K562 (cell line): ENCODE data around the gene C6orf15. TPM values are rescaled to one million over a fixed set of nuclear protein-coding genes. Genes with fewer than 3 reads are reported as not detected.

ENCODE experiments used
- CCNT2 ChIP-seq: IDR thresholded peaks from 2 replicates; pipeline ENCODE4 v1.6.1; 2011; ENCODE audit warnings: borderline replicate concordance, low read depth, mild to moderate bottlenecking, moderate library complexity, mixed read lengths, low read length; ENCODE audit not compliant: insufficient read length; ENCODE audit errors: extremely low read depth
- ETV1 ChIP-seq: fragments of 450-650 bp; conservative IDR thresholded peaks from 2 replicates; pipeline ENCODE4 v1.6.1; 2016; ENCODE audit warnings: missing genetic modification characterization, control low read depth, low read depth, missing compliant biosample characterization
- MCM2 ChIP-seq: fragments of 450-650 bp; IDR thresholded peaks from 2 replicates; pipeline ENCODE4 v1.6.1; 2017; ENCODE audit warnings: low read depth, mild to moderate bottlenecking
- SMC3 ChIP-seq: conservative IDR thresholded peaks from 2 replicates; pipeline ENCODE4 v1.6.1; 2011; ENCODE audit warnings: low read depth, low read length, improper control_type of control experiment; ENCODE audit not compliant: insufficient read depth
- TEAD4 ChIP-seq, 2 experiments: sonication (generic) in 1 of 2; formaldehyde crosslinking in 1 of 2; IDR thresholded peaks; 2 replicates each; pipeline versions ENCODE4 v1.6.1 to v1.8.0; 2012 to 2022; ENCODE audit warnings: borderline replicate concordance in 1 of 2, inconsistent platforms in 1 of 2, low read length in 1 of 2, mild to moderate bottlenecking in 1 of 2, missing genetic modification reagents in 1 of 2
- ZNF77 ChIP-seq: fragments of 250-450 bp; sonication (Bioruptor Pico); IDR thresholded peaks from 2 replicates; pipeline ENCODE4 v1.5.0; 2020
- polyA plus RNA-seq, 8 experiments: library from polyadenylated mRNA; depleted of rRNA in 4 of 8; stranded (reverse) in 5 of 8; unstranded in 3 of 8; fragments of >200 nt; fragmentation: Nextera tagmentation in 2 of 8; fragmentation: Illumina TruSeq in 1 of 8; extraction: Ambion mirVana in 2 of 8; extraction: Trizol in 1 of 8; gene quantifications; 2 replicates each; pipeline versions ENCODE4 v1.2.1 to v1.2.3, GENCODE V29; 2011 to 2014; ENCODE audit warnings: inconsistent platforms in 1 of 8, missing spikeins in 1 of 8
- total RNA-seq, 7 experiments: library from RNA; depleted of rRNA in 6 of 7; stranded (reverse); fragments of >200 nt in 6 of 7; fragmentation: Illumina TruSeq in 2 of 7; extraction: Trizol in 2 of 7; gene quantifications; 2 replicates each; pipeline versions ENCODE4 v1.2.1 to v1.2.3, GENCODE V29; 2011 to 2021; ENCODE audit warnings: low replicate concordance in 1 of 7
- TF ChIP-seq, protein P1 (sequence below): fragments of 450-650 bp; IDR thresholded peaks from 2 replicates; pipeline ENCODE4 v1.6.1; 2016
- TF ChIP-seq, protein P2 (sequence below): fragments of 250-450 bp; sonication (Bioruptor Pico); IDR thresholded peaks from 2 replicates; pipeline ENCODE4 v1.8.0; 2022; ENCODE audit warnings: moderate library complexity, mild to moderate bottlenecking, inconsistent platforms
- TF ChIP-seq, protein P3 (sequence below): fragments of 450-650 bp; conservative IDR thresholded peaks from 2 replicates; pipeline ENCODE4 v1.6.1; 2016; ENCODE audit warnings: missing genetic modification characterization, low read depth, mild to moderate bottlenecking, control low read depth, missing compliant biosample characterization
- TF ChIP-seq, protein P4 (sequence below): sonication (generic); formaldehyde crosslinking; IDR thresholded peaks from 2 replicates; pipeline ENCODE4 v1.8.1; 2023; ENCODE audit warnings: mild to moderate bottlenecking, missing genetic modification reagents
- TF ChIP-seq, protein P5 (sequence below): sonication (generic); formaldehyde crosslinking; IDR thresholded peaks from 2 replicates; pipeline ENCODE4 v1.8.0; 2022; ENCODE audit warnings: missing genetic modification reagents, mild to moderate bottlenecking, borderline replicate concordance
- TF ChIP-seq, protein P6 (sequence below): sonication (generic); formaldehyde crosslinking; IDR thresholded peaks from 2 replicates; pipeline ENCODE4 v1.4.0; 2020; ENCODE audit warnings: mild to moderate bottlenecking, missing genetic modification reagents
- TF ChIP-seq, protein P7 (sequence below), 2 experiments: IDR thresholded peaks; 2 replicates each; pipeline ENCODE4 v1.6.1; 2012; ENCODE audit warnings: improper control_type of control experiment in 2 of 2, low read depth in 2 of 2, low read length in 2 of 2, borderline replicate concordance in 1 of 2

C6orf15 gene
- total and polyA plus RNA-seq, 9 of the 15 experiments (the other 6 are each of a cell fraction or from before 2014, with no cell fraction given), result not detected

DNA sequence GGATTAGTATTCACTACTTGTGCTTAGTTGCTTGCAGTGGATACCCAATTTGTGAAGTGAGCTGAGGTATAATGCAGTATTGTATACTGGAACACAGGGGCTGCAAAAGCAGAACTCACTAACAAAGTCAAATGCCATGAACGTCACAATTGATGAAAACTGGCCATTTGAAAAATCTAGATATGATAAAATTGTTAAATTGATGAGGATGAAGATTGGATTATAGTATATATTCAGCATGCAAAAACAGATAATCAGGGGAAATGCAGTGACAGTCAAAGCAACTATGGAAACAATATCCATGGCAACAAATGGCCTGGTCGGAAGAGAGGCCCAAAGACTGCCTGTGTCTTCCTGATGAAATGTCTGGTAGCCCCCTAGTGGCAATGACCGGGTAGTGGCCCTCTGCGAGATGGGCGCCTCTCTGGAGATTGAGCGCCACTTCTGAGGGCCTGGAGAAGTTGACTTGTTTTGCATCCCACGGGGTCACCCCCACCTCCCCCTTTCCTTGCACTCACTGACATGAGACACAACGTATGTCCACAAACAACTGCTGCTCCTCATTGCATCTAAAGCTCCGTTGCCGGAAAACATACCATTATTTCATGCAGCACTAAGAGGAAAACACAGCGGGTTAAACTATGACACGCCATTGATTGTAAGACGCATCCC lies 43.6 kb downstream of the C6orf15 start (continued):
- TF ChIP-seq, protein P1, sequence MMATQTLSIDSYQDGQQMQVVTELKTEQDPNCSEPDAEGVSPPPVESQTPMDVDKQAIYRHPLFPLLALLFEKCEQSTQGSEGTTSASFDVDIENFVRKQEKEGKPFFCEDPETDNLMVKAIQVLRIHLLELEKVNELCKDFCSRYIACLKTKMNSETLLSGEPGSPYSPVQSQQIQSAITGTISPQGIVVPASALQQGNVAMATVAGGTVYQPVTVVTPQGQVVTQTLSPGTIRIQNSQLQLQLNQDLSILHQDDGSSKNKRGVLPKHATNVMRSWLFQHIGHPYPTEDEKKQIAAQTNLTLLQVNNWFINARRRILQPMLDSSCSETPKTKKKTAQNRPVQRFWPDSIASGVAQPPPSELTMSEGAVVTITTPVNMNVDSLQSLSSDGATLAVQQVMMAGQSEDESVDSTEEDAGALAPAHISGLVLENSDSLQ, result peak; percentile 81
- TF ChIP-seq, protein P2, sequence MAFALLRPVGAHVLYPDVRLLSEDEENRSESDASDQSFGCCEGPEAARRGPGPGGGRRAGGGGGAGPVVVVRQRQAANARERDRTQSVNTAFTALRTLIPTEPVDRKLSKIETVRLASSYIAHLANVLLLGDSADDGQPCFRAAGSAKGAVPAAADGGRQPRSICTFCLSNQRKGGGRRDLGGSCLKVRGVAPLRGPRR (CRISPR knock-in tag), result no peak
- TF ChIP-seq, protein P3, sequence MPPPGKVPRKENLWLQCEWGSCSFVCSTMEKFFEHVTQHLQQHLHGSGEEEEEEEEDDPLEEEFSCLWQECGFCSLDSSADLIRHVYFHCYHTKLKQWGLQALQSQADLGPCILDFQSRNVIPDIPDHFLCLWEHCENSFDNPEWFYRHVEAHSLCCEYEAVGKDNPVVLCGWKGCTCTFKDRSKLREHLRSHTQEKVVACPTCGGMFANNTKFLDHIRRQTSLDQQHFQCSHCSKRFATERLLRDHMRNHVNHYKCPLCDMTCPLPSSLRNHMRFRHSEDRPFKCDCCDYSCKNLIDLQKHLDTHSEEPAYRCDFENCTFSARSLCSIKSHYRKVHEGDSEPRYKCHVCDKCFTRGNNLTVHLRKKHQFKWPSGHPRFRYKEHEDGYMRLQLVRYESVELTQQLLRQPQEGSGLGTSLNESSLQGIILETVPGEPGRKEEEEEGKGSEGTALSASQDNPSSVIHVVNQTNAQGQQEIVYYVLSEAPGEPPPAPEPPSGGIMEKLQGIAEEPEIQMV, result no peak
- TF ChIP-seq, protein P4, sequence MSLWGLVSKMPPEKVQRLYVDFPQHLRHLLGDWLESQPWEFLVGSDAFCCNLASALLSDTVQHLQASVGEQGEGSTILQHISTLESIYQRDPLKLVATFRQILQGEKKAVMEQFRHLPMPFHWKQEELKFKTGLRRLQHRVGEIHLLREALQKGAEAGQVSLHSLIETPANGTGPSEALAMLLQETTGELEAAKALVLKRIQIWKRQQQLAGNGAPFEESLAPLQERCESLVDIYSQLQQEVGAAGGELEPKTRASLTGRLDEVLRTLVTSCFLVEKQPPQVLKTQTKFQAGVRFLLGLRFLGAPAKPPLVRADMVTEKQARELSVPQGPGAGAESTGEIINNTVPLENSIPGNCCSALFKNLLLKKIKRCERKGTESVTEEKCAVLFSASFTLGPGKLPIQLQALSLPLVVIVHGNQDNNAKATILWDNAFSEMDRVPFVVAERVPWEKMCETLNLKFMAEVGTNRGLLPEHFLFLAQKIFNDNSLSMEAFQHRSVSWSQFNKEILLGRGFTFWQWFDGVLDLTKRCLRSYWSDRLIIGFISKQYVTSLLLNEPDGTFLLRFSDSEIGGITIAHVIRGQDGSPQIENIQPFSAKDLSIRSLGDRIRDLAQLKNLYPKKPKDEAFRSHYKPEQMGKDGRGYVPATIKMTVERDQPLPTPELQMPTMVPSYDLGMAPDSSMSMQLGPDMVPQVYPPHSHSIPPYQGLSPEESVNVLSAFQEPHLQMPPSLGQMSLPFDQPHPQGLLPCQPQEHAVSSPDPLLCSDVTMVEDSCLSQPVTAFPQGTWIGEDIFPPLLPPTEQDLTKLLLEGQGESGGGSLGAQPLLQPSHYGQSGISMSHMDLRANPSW, result no peak
- TF ChIP-seq, protein P5, sequence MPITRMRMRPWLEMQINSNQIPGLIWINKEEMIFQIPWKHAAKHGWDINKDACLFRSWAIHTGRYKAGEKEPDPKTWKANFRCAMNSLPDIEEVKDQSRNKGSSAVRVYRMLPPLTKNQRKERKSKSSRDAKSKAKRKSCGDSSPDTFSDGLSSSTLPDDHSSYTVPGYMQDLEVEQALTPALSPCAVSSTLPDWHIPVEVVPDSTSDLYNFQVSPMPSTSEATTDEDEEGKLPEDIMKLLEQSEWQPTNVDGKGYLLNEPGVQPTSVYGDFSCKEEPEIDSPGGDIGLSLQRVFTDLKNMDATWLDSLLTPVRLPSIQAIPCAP (CRISPR knock-in tag), result no peak
- TF ChIP-seq CCNT2 (no peak), SMC3 (peak; percentile 64; the same call in 1 of the 2 replicates), MCM2 (no peak), ETV1 (tag) (peak; percentile 43), ZNF77 (CRISPR knock-in tag) (no peak), TEAD4 (IDR thresholded peaks at IDR 0.05; ENCODE audit: low read length) (peak; percentile 25; the same call in 1 of the 2 replicates), TEAD4 (CRISPR knock-in tag; IDR thresholded peaks at IDR 0.05; ENCODE audit: borderline replicate concordance) (no peak)
- TF ChIP-seq, protein P6, sequence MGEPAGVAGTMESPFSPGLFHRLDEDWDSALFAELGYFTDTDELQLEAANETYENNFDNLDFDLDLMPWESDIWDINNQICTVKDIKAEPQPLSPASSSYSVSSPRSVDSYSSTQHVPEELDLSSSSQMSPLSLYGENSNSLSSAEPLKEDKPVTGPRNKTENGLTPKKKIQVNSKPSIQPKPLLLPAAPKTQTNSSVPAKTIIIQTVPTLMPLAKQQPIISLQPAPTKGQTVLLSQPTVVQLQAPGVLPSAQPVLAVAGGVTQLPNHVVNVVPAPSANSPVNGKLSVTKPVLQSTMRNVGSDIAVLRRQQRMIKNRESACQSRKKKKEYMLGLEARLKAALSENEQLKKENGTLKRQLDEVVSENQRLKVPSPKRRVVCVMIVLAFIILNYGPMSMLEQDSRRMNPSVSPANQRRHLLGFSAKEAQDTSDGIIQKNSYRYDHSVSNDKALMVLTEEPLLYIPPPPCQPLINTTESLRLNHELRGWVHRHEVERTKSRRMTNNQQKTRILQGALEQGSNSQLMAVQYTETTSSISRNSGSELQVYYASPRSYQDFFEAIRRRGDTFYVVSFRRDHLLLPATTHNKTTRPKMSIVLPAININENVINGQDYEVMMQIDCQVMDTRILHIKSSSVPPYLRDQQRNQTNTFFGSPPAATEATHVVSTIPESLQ, result no peak
- TF ChIP-seq, protein P7, sequence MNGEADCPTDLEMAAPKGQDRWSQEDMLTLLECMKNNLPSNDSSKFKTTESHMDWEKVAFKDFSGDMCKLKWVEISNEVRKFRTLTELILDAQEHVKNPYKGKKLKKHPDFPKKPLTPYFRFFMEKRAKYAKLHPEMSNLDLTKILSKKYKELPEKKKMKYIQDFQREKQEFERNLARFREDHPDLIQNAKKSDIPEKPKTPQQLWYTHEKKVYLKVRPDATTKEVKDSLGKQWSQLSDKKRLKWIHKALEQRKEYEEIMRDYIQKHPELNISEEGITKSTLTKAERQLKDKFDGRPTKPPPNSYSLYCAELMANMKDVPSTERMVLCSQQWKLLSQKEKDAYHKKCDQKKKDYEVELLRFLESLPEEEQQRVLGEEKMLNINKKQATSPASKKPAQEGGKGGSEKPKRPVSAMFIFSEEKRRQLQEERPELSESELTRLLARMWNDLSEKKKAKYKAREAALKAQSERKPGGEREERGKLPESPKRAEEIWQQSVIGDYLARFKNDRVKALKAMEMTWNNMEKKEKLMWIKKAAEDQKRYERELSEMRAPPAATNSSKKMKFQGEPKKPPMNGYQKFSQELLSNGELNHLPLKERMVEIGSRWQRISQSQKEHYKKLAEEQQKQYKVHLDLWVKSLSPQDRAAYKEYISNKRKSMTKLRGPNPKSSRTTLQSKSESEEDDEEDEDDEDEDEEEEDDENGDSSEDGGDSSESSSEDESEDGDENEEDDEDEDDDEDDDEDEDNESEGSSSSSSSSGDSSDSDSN (IDR thresholded peaks at IDR 0.05; ENCODE audit: borderline replicate concordance in 1 of 2, low read depth in 2 of 2, low read length in 2 of 2), result no peak
